GM12865 (cell line): Measurements from ENCODE around the gene DMRTC2.

Experiments
- DNase-seq: peaks from one replicate; pipeline ENCODE4 v3.0.0; 2010; ENCODE audit warnings: low read depth
- H3K4me3 ChIP-seq: 2 replicates; pipeline ENCODE4 v1.5.1; 2011; ENCODE audit warnings: mild to moderate bottlenecking, low read depth, low read length, control low read depth
- CTCF ChIP-seq: IDR thresholded peaks from 2 replicates; pipeline ENCODE4 v1.5.1; 2011; ENCODE audit warnings: low read length, control low read depth, low read depth, inconsistent platforms; ENCODE audit not compliant: insufficient read depth; ENCODE audit errors: missing control alignments

DMRTC2 gene

GRCh38 chr19:41861846-41862245 is 17.0 kb downstream of the DMRTC2 start:
- no peak for DNase-seq
- H3K4me3 ChIP-seq = peak overlapping the region; percentile 99
- TF ChIP-seq CTCF = no peak

GRCh38 chr19:41862445-41862986 is 17.7 kb downstream of the DMRTC2 start:
- peak; percentile 32 for DNase-seq
- peak overlapping the region; percentile 99 for H3K4me3 ChIP-seq
- no peak for TF ChIP-seq CTCF

- H3K4me3 ChIP-seq = peak overlapping the region; percentile 99
- TF ChIP-seq CTCF = no peak
- DNase-seq = peak; percentile 9
Measured at GRCh38 chr19:41863209-41863931, 18.5 kb downstream of the DMRTC2 start.

- no peak for DNase-seq
- peak overlapping the region; percentile 8; the same call in 1 of the 2 replicates for H3K4me3 ChIP-seq
- TF ChIP-seq CTCF = no peak
Measured at GRCh38 chr19:41864374-41864773, 19.5 kb downstream of the DMRTC2 start.

GRCh38 chr19:41866284-41866683 is 21.4 kb downstream of the DMRTC2 start:
- DNase-seq = no peak
- H3K4me3 ChIP-seq = no peak overlapping the region
- no peak for TF ChIP-seq CTCF

GRCh38 chr19:41868120-41868988 is 23.5 kb downstream of the DMRTC2 start:
- DNase-seq = no peak
- no peak overlapping the region for H3K4me3 ChIP-seq
- TF ChIP-seq CTCF = no peak

- no peak overlapping the region for H3K4me3 ChIP-seq
- TF ChIP-seq CTCF = no peak
- no peak for DNase-seq
Measured at GRCh38 chr19:41868989-41869300, 24.1 kb downstream of the DMRTC2 start.
